ENCODE results near the gene GCNT3. TPM values are rescaled to one million over a fixed set of nuclear protein-coding genes. Genes with fewer than 3 reads are reported as not detected.
"Not testable (repeated sequence)": the region's sequence is repeated elsewhere in the genome, so short reads cannot be mapped to it uniquely, and the experiment has no call there.

The GCNT3 gene
- total RNA-seq, 2 donors from 2014 or later = not detected

- H3K9me3 ChIP-seq (ENCODE audit: control insufficient read depth, low read length, poor library complexity, severe bottlenecking) = no peaks in the 10 kb centered on the region
- H3K27ac Mint-ChIP-seq = no peak overlapping the region
- no peak for DNase-seq
- H3K27me3 Mint-ChIP-seq = peaks cover 38% of the 10 kb centered on the region
- H3K4me1 Mint-ChIP-seq = peaks cover 4% of the 10 kb centered on the region
- H3K4me3 Mint-ChIP-seq = no peak overlapping the region
- ATAC-seq = no peak
- H3K36me3 Mint-ChIP-seq (ENCODE audit: low read depth) = no peaks in the 10 kb centered on the region
Measured at GRCh38 chr15:59595434-59595915, 16.1 kb upstream of the GCNT3 start.

GRCh38 chr15:59596640-59597039, 14.9 kb upstream of the GCNT3 start:
- Mint-ChIP-seq H3K4me1 (no peaks in the 10 kb centered on the region), H3K27me3 (peaks cover 30% of the 10 kb centered on the region)
- no peak for ATAC-seq

GRCh38 chr15:59598461-59598860, 13.1 kb upstream of the GCNT3 start:
- Mint-ChIP-seq H3K27ac (no peak overlapping the region), H3K4me3 (no peak overlapping the region), H3K27me3 (peaks cover 28% of the 10 kb centered on the region), H3K36me3 (ENCODE audit: low read depth) (no peaks in the 10 kb centered on the region), H3K4me1 (no peaks in the 10 kb centered on the region)
- ATAC-seq (no peak), DNase-seq (no peak)
- H3K9me3 ChIP-seq (ENCODE audit: control insufficient read depth, low read length, poor library complexity, severe bottlenecking) = peaks cover 6% of the 10 kb centered on the region

More at GRCh38 chr15:59596640-59597039, 14.9 kb upstream of the GCNT3 start:
- H3K27ac Mint-ChIP-seq = no peak overlapping the region
- H3K36me3 Mint-ChIP-seq (ENCODE audit: low read depth) = no peaks in the 10 kb centered on the region
- peaks cover 6% of the 10 kb centered on the region for H3K9me3 ChIP-seq (ENCODE audit: control insufficient read depth, low read length, poor library complexity, severe bottlenecking)
- no peak for DNase-seq
- no peak overlapping the region for H3K4me3 Mint-ChIP-seq

- no peak for ATAC-seq
- Mint-ChIP-seq H3K4me3 (no peak overlapping the region), H3K27ac (no peak overlapping the region), H3K4me1 (no peaks in the 10 kb centered on the region), H3K36me3 (ENCODE audit: low read depth) (no peaks in the 10 kb centered on the region), H3K27me3 (peaks cover 13% of the 10 kb centered on the region)
- H3K9me3 ChIP-seq (ENCODE audit: control insufficient read depth, low read length, poor library complexity, severe bottlenecking) = peaks cover 5% of the 10 kb centered on the region
- DNase-seq = no peak
Measured at GRCh38 chr15:59605994-59606393, 5.6 kb upstream of the GCNT3 start.

GRCh38 chr15:59609730-59610712, 1.6 kb upstream of the GCNT3 start:
- no peak for DNase-seq
- no peak overlapping the region for H3K27ac Mint-ChIP-seq
- ATAC-seq = no peak
- peaks cover 38% of the 10 kb centered on the region for H3K27me3 Mint-ChIP-seq
- H3K4me1 Mint-ChIP-seq = peaks cover 5% of the 10 kb centered on the region
- peaks cover 2% of the 10 kb centered on the region for H3K36me3 Mint-ChIP-seq (ENCODE audit: low read depth)
- H3K4me3 Mint-ChIP-seq = no peak overlapping the region
- H3K9me3 ChIP-seq (ENCODE audit: control insufficient read depth, low read length, poor library complexity, severe bottlenecking) = no peaks in the 10 kb centered on the region

GRCh38 chr15:59614153-59614552, 2.6 kb downstream of the GCNT3 start:
- Mint-ChIP-seq H3K27ac (no peak overlapping the region), H3K36me3 (ENCODE audit: low read depth) (peaks cover 2% of the 10 kb centered on the region), H3K27me3 (peaks cover 53% of the 10 kb centered on the region), H3K4me1 (peaks cover 5% of the 10 kb centered on the region), H3K4me3 (no peak overlapping the region)
- ATAC-seq = no peak
- no peaks in the 10 kb centered on the region for H3K9me3 ChIP-seq (ENCODE audit: control insufficient read depth, low read length, poor library complexity, severe bottlenecking)
- no peak for DNase-seq

- ATAC-seq (no peak), DNase-seq (no peak)
- peaks cover 66% of the 10 kb centered on the region for H3K27me3 Mint-ChIP-seq
- peaks cover 2% of the 10 kb centered on the region for H3K36me3 Mint-ChIP-seq (ENCODE audit: low read depth)
- H3K4me3 Mint-ChIP-seq = no peak overlapping the region
- H3K9me3 ChIP-seq (ENCODE audit: control insufficient read depth, low read length, poor library complexity, severe bottlenecking) = no peaks in the 10 kb centered on the region
- peaks cover 5% of the 10 kb centered on the region for H3K4me1 Mint-ChIP-seq
- H3K27ac Mint-ChIP-seq = no peak overlapping the region
Measured at GRCh38 chr15:59615661-59616060, 4.1 kb downstream of the GCNT3 start.

- no peak for DNase-seq
- Mint-ChIP-seq H3K36me3 (ENCODE audit: low read depth) (no peaks in the 10 kb centered on the region), H3K4me1 (peaks cover 3% of the 10 kb centered on the region), H3K27ac (no peak overlapping the region), H3K4me3 (no peak overlapping the region), H3K27me3 (peaks cover 66% of the 10 kb centered on the region)
- ATAC-seq = no peak
- H3K9me3 ChIP-seq (ENCODE audit: control insufficient read depth, low read length, poor library complexity, severe bottlenecking) = no peaks in the 10 kb centered on the region
Measured at GRCh38 chr15:59616379-59616778, 4.8 kb downstream of the GCNT3 start.

- Mint-ChIP-seq H3K27ac (no peak overlapping the region), H3K27me3 (peaks cover 54% of the 10 kb centered on the region), H3K36me3 (ENCODE audit: low read depth) (no peaks in the 10 kb centered on the region), H3K4me1 (no peaks in the 10 kb centered on the region), H3K4me3 (no peak overlapping the region)
- ATAC-seq = no peak
- H3K9me3 ChIP-seq (ENCODE audit: control insufficient read depth, low read length, poor library complexity, severe bottlenecking) = no peaks in the 10 kb centered on the region
- no peak for DNase-seq
Measured at GRCh38 chr15:59618406-59618805, 6.8 kb downstream of the GCNT3 start.

GRCh38 chr15:59622289-59622688, 10.7 kb downstream of the GCNT3 start:
- no peak for DNase-seq
- H3K36me3 Mint-ChIP-seq (ENCODE audit: low read depth) = no peaks in the 10 kb centered on the region
- no peak for ATAC-seq
- no peaks in the 10 kb centered on the region for H3K9me3 ChIP-seq (ENCODE audit: control insufficient read depth, low read length, poor library complexity, severe bottlenecking)
- H3K4me1 Mint-ChIP-seq = peaks cover 2% of the 10 kb centered on the region
- peaks cover 38% of the 10 kb centered on the region for H3K27me3 Mint-ChIP-seq
- H3K4me3 Mint-ChIP-seq = no peak overlapping the region
- H3K27ac Mint-ChIP-seq = no peak overlapping the region

- DNase-seq (no peak), ATAC-seq (no peak)
- Mint-ChIP-seq H3K36me3 (ENCODE audit: low read depth) (no peaks in the 10 kb centered on the region), H3K4me1 (no peaks in the 10 kb centered on the region), H3K4me3 (no peak overlapping the region), H3K27me3 (peaks cover 19% of the 10 kb centered on the region), H3K27ac (no peak overlapping the region)
- H3K9me3 ChIP-seq (ENCODE audit: control insufficient read depth, low read length, poor library complexity, severe bottlenecking) = no peaks in the 10 kb centered on the region
Measured at GRCh38 chr15:59632714-59633113, 21.1 kb downstream of the GCNT3 start.

GRCh38 chr15:59636184-59636583, 24.6 kb downstream of the GCNT3 start:
- no peak overlapping the region for H3K27ac Mint-ChIP-seq
- H3K4me1 Mint-ChIP-seq = no peaks in the 10 kb centered on the region
- H3K27me3 Mint-ChIP-seq = peaks cover 19% of the 10 kb centered on the region
- DNase-seq (no peak), ATAC-seq (no peak)
- no peaks in the 10 kb centered on the region for H3K36me3 Mint-ChIP-seq (ENCODE audit: low read depth)
- H3K4me3 Mint-ChIP-seq = no peak overlapping the region
- no peaks in the 10 kb centered on the region for H3K9me3 ChIP-seq (ENCODE audit: control insufficient read depth, low read length, poor library complexity, severe bottlenecking)

GRCh38 chr15:59637507-59637906, 25.9 kb downstream of the GCNT3 start:
- not testable (repeated sequence) for H3K36me3 Mint-ChIP-seq (ENCODE audit: low read depth); H3K9me3 ChIP-seq (ENCODE audit: control insufficient read depth, low read length, poor library complexity, severe bottlenecking); ATAC-seq; H3K27ac Mint-ChIP-seq; H3K4me3 Mint-ChIP-seq; H3K4me1 Mint-ChIP-seq; DNase-seq
- peaks cover 12% of the 10 kb centered on the region for H3K27me3 Mint-ChIP-seq

- Mint-ChIP-seq H3K27ac (no peak overlapping the region), H3K27me3 (no peaks in the 10 kb centered on the region), H3K4me3 (no peak overlapping the region), H3K4me1 (peaks cover 8% of the 10 kb centered on the region), H3K36me3 (ENCODE audit: low read depth) (peaks cover 10% of the 10 kb centered on the region)
- H3K9me3 ChIP-seq (ENCODE audit: control insufficient read depth, low read length, poor library complexity, severe bottlenecking) = no peaks in the 10 kb centered on the region
- no peak for DNase-seq
- no peak for ATAC-seq
Measured at GRCh38 chr15:59642351-59642750, 30.8 kb downstream of the GCNT3 start.

All from T-helper 17 cell (primary cell).